SK-N-SH (cell line): ENCODE data around the gene TRPM6. TPM values are rescaled to one million over a fixed set of nuclear protein-coding genes. Genes with fewer than 3 reads are reported as not detected.

ENCODE experiments used
- CTCF ChIA-PET: fragments of 300-600, 350-600 bp; formaldehyde crosslinking; extraction: SDS; loops from one replicate; lab custom pipeline; 2021; lab: Yijun Ruan, JAX
- POLR2A ChIA-PET: fragments of 350-600 bp; sonication (Branson Sonifier 250); formaldehyde crosslinking; extraction: SDS; loops from one replicate; lab custom pipeline; 2020; ENCODE audit warnings: antibody characterized with exemption, inconsistent platforms; lab: Yijun Ruan, JAX
- DNase-seq: peaks from one replicate; pipeline ENCODE4 v3.0.0; 2012
- H2AFZ ChIP-seq: fragments of 200-600 bp; sonication (generic); 2 replicates; pipeline ENCODE4 v1.8.1; 2016; ENCODE audit warnings: antibody characterized with exemption, mild to moderate bottlenecking, low read depth
- H3F3A ChIP-seq: fragments of 200-600 bp; sonication (generic); replicated peaks from 2 replicates; pipeline ENCODE3; 2016; ENCODE audit warnings: antibody characterized with exemption, mild to moderate bottlenecking; ENCODE audit not compliant: insufficient read depth
- H3K27ac ChIP-seq, 2 experiments: fragments of 200-500 bp in 1 of 2; fragments of 200-600 bp in 1 of 2; sonication (Bioruptor generic) in 1 of 2; sonication (generic), shearing (Covaris generic) in 1 of 2; 2 replicates each; pipeline versions ENCODE4 v1.5.1 to v1.6.1; 2014 to 2016; ENCODE audit warnings: low read depth in 2 of 2, inconsistent platforms in 1 of 2, low read length in 1 of 2, mild to moderate bottlenecking in 1 of 2, mixed read lengths in 1 of 2
- H3K27me3 ChIP-seq: fragments of 200-600 bp; sonication (generic), shearing (Covaris generic); 2 replicates; pipeline ENCODE4 v1.6.1; 2016; ENCODE audit warnings: mixed run types; ENCODE audit not compliant: insufficient read depth
- H3K36me3 ChIP-seq, 2 experiments: fragments of 200-500 bp in 1 of 2; fragments of 200-600 bp in 1 of 2; sonication (Bioruptor generic) in 1 of 2; sonication (generic) in 1 of 2; replicated peaks in 1 of 2; 2 replicates each; pipeline versions ENCODE3 to v1.5.1; 2014 to 2016; ENCODE audit warnings: low read length in 1 of 2, mild to moderate bottlenecking in 1 of 2; ENCODE audit not compliant: insufficient read depth in 2 of 2, control insufficient read depth in 1 of 2
- H3K4me1 ChIP-seq, 2 experiments: fragments of 200-500 bp in 1 of 2; fragments of 200-600 bp in 1 of 2; sonication (Bioruptor generic) in 1 of 2; sonication (generic), shearing (Covaris generic) in 1 of 2; 2 replicates each; pipeline versions ENCODE4 v1.5.1 to v1.6.1; 2014 to 2016; ENCODE audit warnings: low read depth in 1 of 2, low read length in 1 of 2, mixed run types in 1 of 2; ENCODE audit not compliant: insufficient read depth in 2 of 2, control insufficient read depth in 1 of 2
- H3K4me2 ChIP-seq: fragments of 200-600 bp; sonication (generic), shearing (Covaris generic); 2 replicates; pipeline ENCODE4 v1.6.1; 2017; ENCODE audit warnings: mixed run types
- H3K4me3 ChIP-seq, 2 experiments: fragments of 200-500 bp in 1 of 2; fragments of 200-600 bp in 1 of 2; sonication (Bioruptor generic) in 1 of 2; sonication (generic), shearing (Covaris generic) in 1 of 2; 2 replicates each; pipeline versions ENCODE4 v1.5.1 to v1.8.1; 2014 to 2016; ENCODE audit warnings: low read depth in 2 of 2, inconsistent platforms in 1 of 2, low read length in 1 of 2, mild to moderate bottlenecking in 1 of 2, mixed read lengths in 1 of 2, moderate library complexity in 1 of 2
- H3K79me2 ChIP-seq: fragments of 200-600 bp; sonication (generic); 2 replicates; pipeline ENCODE4 v1.8.1; 2017; ENCODE audit warnings: mild to moderate bottlenecking; ENCODE audit not compliant: insufficient read depth
- H3K9ac ChIP-seq: fragments of 200-600 bp; sonication (generic); 2 replicates; pipeline ENCODE4 v1.6.1; 2017; ENCODE audit warnings: mixed run types
- H3K9me2 ChIP-seq: fragments of 200-600 bp; sonication (generic); 2 replicates; pipeline ENCODE4 v1.6.1; 2017; ENCODE audit warnings: mixed run types
- H3K9me3 ChIP-seq: fragments of 200-600 bp; sonication (generic); 2 replicates; pipeline ENCODE4 v1.6.1; 2017; ENCODE audit warnings: mixed run types, mild to moderate bottlenecking, moderate library complexity
- H4K20me1 ChIP-seq: fragments of 200-600 bp; sonication (generic); 2 replicates; pipeline ENCODE4 v1.6.1; 2017; ENCODE audit warnings: mild to moderate bottlenecking, mixed run types; ENCODE audit not compliant: insufficient read depth
- CHD2 ChIP-seq: fragments of 150-350 bp; IDR thresholded peaks from 2 replicates; pipeline ENCODE4 v1.6.1; 2018; ENCODE audit warnings: low read length; ENCODE audit not compliant: partially characterized antibody
- ELF1 ChIP-seq: IDR thresholded peaks from 2 replicates; pipeline ENCODE4 v1.4.0; 2012
- GATA2 ChIP-seq: sonication (generic); formaldehyde crosslinking; IDR thresholded peaks from 2 replicates; pipeline ENCODE4 v1.5.0; 2020; ENCODE audit warnings: mild to moderate bottlenecking, missing genetic modification reagents
- IRF3 ChIP-seq: fragments of 150-350 bp; IDR thresholded peaks from 2 replicates; pipeline ENCODE4 v1.6.1; 2016; ENCODE audit warnings: mild to moderate bottlenecking, low read depth, low read length
- JUND ChIP-seq: IDR thresholded peaks from 2 replicates; pipeline ENCODE4 v1.4.0; 2012
- MEF2A ChIP-seq: IDR thresholded peaks from 2 replicates; pipeline ENCODE4 v1.4.0; 2012; ENCODE audit warnings: low read depth, borderline replicate concordance
- MXI1 ChIP-seq: IDR thresholded peaks from 2 replicates; pipeline ENCODE4 v1.6.1; 2012; ENCODE audit warnings: mild to moderate bottlenecking, low read depth, low read length, improper control_type of control experiment
- RCOR1 ChIP-seq: fragments of 150-350 bp; IDR thresholded peaks from 2 replicates; pipeline ENCODE4 v1.6.1; 2017; ENCODE audit warnings: antibody characterized with exemption, low read length
- RXRA ChIP-seq: IDR thresholded peaks from 2 replicates; pipeline ENCODE4 v1.4.0; 2012; ENCODE audit warnings: low read depth, mild to moderate bottlenecking, borderline replicate concordance
- SIN3A ChIP-seq: IDR thresholded peaks from 2 replicates; pipeline ENCODE4 v1.6.1; 2012; ENCODE audit warnings: low read depth, mild to moderate bottlenecking, low read length, moderate library complexity, borderline replicate concordance
- SMC3 ChIP-seq: IDR thresholded peaks from 2 replicates; pipeline ENCODE4 v1.6.1; 2012; ENCODE audit warnings: low read depth, low read length, improper control_type of control experiment
- TAF1 ChIP-seq: IDR thresholded peaks from 2 replicates; pipeline ENCODE4 v1.6.1; 2012; ENCODE audit warnings: low read depth, mild to moderate bottlenecking, low read length, moderate library complexity, borderline replicate concordance
- TCF12 ChIP-seq: IDR thresholded peaks from 2 replicates; pipeline ENCODE4 v1.4.0; 2012
- USF2 ChIP-seq: fragments of 150-350 bp; IDR thresholded peaks from 2 replicates; pipeline ENCODE4 v1.6.1; 2017; ENCODE audit warnings: antibody characterized with exemption, low read length, low read depth, borderline replicate concordance
- YY1 ChIP-seq: IDR thresholded peaks from 2 replicates; pipeline ENCODE4 v1.4.0; 2012; ENCODE audit warnings: low read depth, mild to moderate bottlenecking
- ZBTB33 ChIP-seq: IDR thresholded peaks from 2 replicates; pipeline ENCODE4 v1.4.0; 2012; ENCODE audit warnings: low read depth, borderline replicate concordance
- whole genome bisulfite sequencing: methylation state at CpG from one replicate; pipeline ENCODE4 v1.1.6; 2017; ENCODE audit warnings: low lambda C conversion rate; 5-methylcytosine and 5-hydroxymethylcytosine counted together
- polyA plus RNA-seq, 3 experiments: library from polyadenylated mRNA; depleted of rRNA; stranded (reverse); fragments of >200 nt; gene quantifications; 2 replicates each; pipeline ENCODE4 v1.2.3, GENCODE V29; 2012

The TRPM6 gene
- polyA plus RNA-seq, 1 of the 3 experiments (the other 2 are of a cell fraction), result 0.03 TPM

GRCh38 chr9:74683322-74683721 lies 204.4 kb downstream of the TRPM6 start:
- CTCF ChIA-PET, result interaction anchor here (1.1 kb wide), 1 partner anchor 17 kb away, joined by 3 read pairs; no protein-coding TSS in a partner anchor
- TF ChIP-seq TCF12, result no peak
- no peak for TF ChIP-seq SMC3
- no peak for TF ChIP-seq GATA2 (CRISPR knock-in tag)
- no peak for TF ChIP-seq YY1
- TF ChIP-seq MXI1, result no peak
- no peak for TF ChIP-seq IRF3
- TF ChIP-seq SIN3A, result no peak
- TF ChIP-seq MEF2A, result no peak
- TF ChIP-seq TAF1, result no peak
- no peak for TF ChIP-seq ELF1
- TF ChIP-seq RXRA, result no peak
- TF ChIP-seq USF2, result no peak
- TF ChIP-seq ZBTB33, result no peak
- Histone ChIP-seq H4K20me1 (no peaks in the 10 kb centered on the region), H3K4me2 (no peak overlapping the region), H3K4me3 (no peak overlapping the region), H3K27me3 (no peaks in the 10 kb centered on the region), H3K9me3 (no peaks in the 10 kb centered on the region), H3K4me1 (no peaks in the 10 kb centered on the region), H3K9me2 (no peaks in the 10 kb centered on the region), H3K36me3 (no peaks in the 10 kb centered on the region), H2AFZ (no peak overlapping the region), H3K27ac (no peak overlapping the region), H3K9ac (no peak overlapping the region), H3F3A (no peaks in the 10 kb centered on the region), H3K79me2 (no peaks in the 10 kb centered on the region)
- WGBS, result 36% methylated on average over 4 of the region's 4 CpGs
- no peak for DNase-seq
- POLR2A ChIA-PET, result no interaction called here

GRCh38 chr9:74681906-74682305 lies 205.8 kb downstream of the TRPM6 start:
- Histone ChIP-seq H3K79me2 (no peaks in the 10 kb centered on the region), H3K4me2 (no peak overlapping the region), H3K4me3 (no peak overlapping the region), H3K9me2 (no peaks in the 10 kb centered on the region), H3K27ac (no peak overlapping the region), H3K4me1 (no peaks in the 10 kb centered on the region), H3K27me3 (no peaks in the 10 kb centered on the region), H3F3A (no peaks in the 10 kb centered on the region), H4K20me1 (no peaks in the 10 kb centered on the region), H3K9me3 (no peaks in the 10 kb centered on the region)
- TF ChIP-seq TAF1, result no peak
- TF ChIP-seq CHD2, result no peak
- no peak for TF ChIP-seq JUND
- no peak for TF ChIP-seq RCOR1
- TF ChIP-seq MXI1, result no peak
- TF ChIP-seq ZBTB33, result no peak
- TF ChIP-seq SIN3A, result no peak
- no peak for TF ChIP-seq RXRA
- TF ChIP-seq, all 33 proteins: peak for 0
- 50% methylated on average over 3 of the region's 3 CpGs for WGBS
- CTCF ChIA-PET, result no interaction called here
- Histone ChIP-seq H3K36me3 (no peaks in the 10 kb centered on the region), H2AFZ (no peak overlapping the region), H3K9ac (no peak overlapping the region)
- POLR2A ChIA-PET, result no interaction called here
- DNase-seq, result no peak
